Measurements from ENCODE around the gene CCL20.

- TF ChIP-seq POLR2A (IDR thresholded peaks at IDR 0.05; ENCODE audit: low read depth, low read length) (no peak), TAF1 (IDR thresholded peaks at IDR 0.05; ENCODE audit: borderline replicate concordance, low read depth, low read length) (no peak)
These were observed 10.3 kb downstream of the CCL20 start for GRCh38 chr2:227823922-227824321.

Measured in GM12892 (cell line).